OCI-LY1 (cell line): ENCODE data around the gene EYA2.

Experiments
- H2AFZ ChIP-seq: fragments of 200-600 bp; sonication (generic), shearing (Covaris generic); 2 replicates; pipeline ENCODE4 v1.6.0; 2014; ENCODE audit warnings: antibody characterized with exemption, mild to moderate bottlenecking, low read length
- H3F3A ChIP-seq: fragments of 200-600 bp; sonication (generic), shearing (Covaris generic); 2 replicates; pipeline ENCODE4 v1.6.0; 2014; ENCODE audit warnings: mild to moderate bottlenecking, antibody characterized with exemption, low read length, moderate library complexity; ENCODE audit not compliant: insufficient read depth
- H3K27ac ChIP-seq: fragments of 200-600 bp; sonication (generic); 2 replicates; pipeline ENCODE4 v1.5.1; 2014; ENCODE audit warnings: low read length, mixed run types, mild to moderate bottlenecking, low read depth; ENCODE audit not compliant: poor library complexity, severe bottlenecking
- H3K27me3 ChIP-seq: fragments of 200-600 bp; sonication (generic); 2 replicates; pipeline ENCODE4 v1.6.0; 2014; ENCODE audit warnings: antibody characterized with exemption, mild to moderate bottlenecking, low read length, moderate library complexity; ENCODE audit not compliant: insufficient read depth
- H3K36me3 ChIP-seq: fragments of 200-600 bp; sonication (generic); 2 replicates; pipeline ENCODE4 v1.6.1; 2014; ENCODE audit warnings: mild to moderate bottlenecking, antibody characterized with exemption, low read length, moderate library complexity, mixed read lengths; ENCODE audit not compliant: insufficient read depth
- H3K4me1 ChIP-seq: fragments of 200-600 bp; sonication (generic); 2 replicates; pipeline ENCODE4 v1.5.1; 2014; ENCODE audit warnings: mild to moderate bottlenecking, low read length, moderate library complexity; ENCODE audit not compliant: insufficient read depth, severe bottlenecking
- H3K4me2 ChIP-seq: fragments of 200-600 bp; sonication (generic), shearing (Covaris generic); 2 replicates; pipeline ENCODE4 v1.6.1; 2014; ENCODE audit warnings: low read length
- H3K4me3 ChIP-seq: fragments of 200-600 bp; sonication (generic); 2 replicates; pipeline ENCODE4 v1.5.1; 2014; ENCODE audit warnings: low read length, low read depth, mild to moderate bottlenecking, mixed read lengths; ENCODE audit not compliant: poor library complexity, severe bottlenecking
- H3K79me2 ChIP-seq: fragments of 200-600 bp; shearing (Covaris generic); 2 replicates; pipeline ENCODE4 v1.6.1; 2016; ENCODE audit warnings: mixed run types, low read length, mixed read lengths; ENCODE audit not compliant: insufficient read depth
- H3K9ac ChIP-seq: fragments of 200-600 bp; sonication (generic), shearing (Covaris generic); 2 replicates; pipeline ENCODE4 v1.6.1; 2014; ENCODE audit warnings: mild to moderate bottlenecking, low read length, mixed read lengths
- H3K9me2 ChIP-seq: fragments of 200-600 bp; sonication (generic), shearing (Covaris generic); 2 replicates; pipeline ENCODE4 v1.6.1; 2014; ENCODE audit warnings: low read depth, mild to moderate bottlenecking, low read length, mixed read lengths
- H3K9me3 ChIP-seq: fragments of 200-600 bp; shearing (Covaris generic); 2 replicates; pipeline ENCODE4 v1.6.1; 2014; ENCODE audit warnings: low read length, mixed read lengths
- H4K20me1 ChIP-seq: fragments of 200-600 bp; sonication (generic), shearing (Covaris generic); 2 replicates; pipeline ENCODE4 v1.6.0; 2016; ENCODE audit warnings: mild to moderate bottlenecking, low read length; ENCODE audit not compliant: insufficient read depth
- CTCF ChIP-seq: fragments of 200-600 bp; sonication (generic), shearing (Covaris generic); IDR thresholded peaks from 2 replicates; pipeline ENCODE4 v1.5.1; 2017; ENCODE audit warnings: mild to moderate bottlenecking, antibody characterized with exemption, low read length, moderate library complexity, mixed read lengths
- EZH2 ChIP-seq: fragments of 200-600 bp; sonication (generic), shearing (Covaris generic); IDR thresholded peaks from 2 replicates; pipeline ENCODE4 v1.8.0; 2017; ENCODE audit warnings: borderline replicate concordance, mixed run types, mild to moderate bottlenecking, antibody characterized with exemption, low read length, moderate library complexity, mixed read lengths

EYA2 gene

GRCh38 chr20:47024461-47024937 lies 129.9 kb downstream of the EYA2 start:
- H3K36me3 ChIP-seq: no peaks in the 10 kb centered on the region
- no peaks in the 10 kb centered on the region for H3K79me2 ChIP-seq
- no peaks in the 10 kb centered on the region for H3K4me1 ChIP-seq
- H3K9ac ChIP-seq: no peak overlapping the region
- no peak overlapping the region for H3K4me2 ChIP-seq
- H3K9me2 ChIP-seq: no peaks in the 10 kb centered on the region
- H3K9me3 ChIP-seq: no peaks in the 10 kb centered on the region
- H4K20me1 ChIP-seq: no peaks in the 10 kb centered on the region
- H3K4me3 ChIP-seq: no peak overlapping the region
- H3K27ac ChIP-seq: no peak overlapping the region
- TF ChIP-seq EZH2 (no peak), CTCF (no peak)
- H2AFZ ChIP-seq: no peak overlapping the region
- H3F3A ChIP-seq: no peaks in the 10 kb centered on the region
- peaks cover 3% of the 10 kb centered on the region; the same call in 1 of the 2 replicates for H3K27me3 ChIP-seq

GRCh38 chr20:47027042-47027441 lies 132.4 kb downstream of the EYA2 start:
- H3K9ac ChIP-seq: no peak overlapping the region
- H3K27ac ChIP-seq: no peak overlapping the region
- 0 out of 2 replicates have a peak, but pooled peaks cover under 1% of the 10 kb centered on the region for H3K27me3 ChIP-seq
- no peaks in the 10 kb centered on the region for H3K4me1 ChIP-seq
- H3F3A ChIP-seq: no peaks in the 10 kb centered on the region
- H3K36me3 ChIP-seq: no peaks in the 10 kb centered on the region
- no peak for TF ChIP-seq EZH2
- TF ChIP-seq CTCF: no peak
- no peaks in the 10 kb centered on the region for H3K9me3 ChIP-seq
- no peak overlapping the region for H3K4me3 ChIP-seq
- no peak overlapping the region for H3K4me2 ChIP-seq
- H3K79me2 ChIP-seq: no peaks in the 10 kb centered on the region
- H2AFZ ChIP-seq: no peak overlapping the region
- H3K9me2 ChIP-seq: no peaks in the 10 kb centered on the region
- H4K20me1 ChIP-seq: no peaks in the 10 kb centered on the region

- H3K79me2 ChIP-seq: no peaks in the 10 kb centered on the region
- no peaks in the 10 kb centered on the region for H3K27me3 ChIP-seq
- no peak for TF ChIP-seq CTCF
- no peak for TF ChIP-seq EZH2
- H4K20me1 ChIP-seq: no peaks in the 10 kb centered on the region
- no peak overlapping the region for H3K9ac ChIP-seq
- H3K4me1 ChIP-seq: no peaks in the 10 kb centered on the region
- H3K9me3 ChIP-seq: no peaks in the 10 kb centered on the region
- no peak overlapping the region for H2AFZ ChIP-seq
- no peaks in the 10 kb centered on the region for H3F3A ChIP-seq
- no peaks in the 10 kb centered on the region for H3K36me3 ChIP-seq
- no peak overlapping the region for H3K27ac ChIP-seq
- no peak overlapping the region for H3K4me3 ChIP-seq
- H3K9me2 ChIP-seq: no peaks in the 10 kb centered on the region
- H3K4me2 ChIP-seq: no peak overlapping the region
Measured at GRCh38 chr20:47027456-47027855, 132.8 kb downstream of the EYA2 start.
